NCI-H446 treated with DMSO at 0.1 percent for 48 hours (cell line): ENCODE measurements around the gene TCP11.

Experiments used
- DNase-seq: peaks from one replicate; lab custom pipeline; 2025; lab: John Stamatoyannopoulos, UW

The TCP11 gene

DNA sequence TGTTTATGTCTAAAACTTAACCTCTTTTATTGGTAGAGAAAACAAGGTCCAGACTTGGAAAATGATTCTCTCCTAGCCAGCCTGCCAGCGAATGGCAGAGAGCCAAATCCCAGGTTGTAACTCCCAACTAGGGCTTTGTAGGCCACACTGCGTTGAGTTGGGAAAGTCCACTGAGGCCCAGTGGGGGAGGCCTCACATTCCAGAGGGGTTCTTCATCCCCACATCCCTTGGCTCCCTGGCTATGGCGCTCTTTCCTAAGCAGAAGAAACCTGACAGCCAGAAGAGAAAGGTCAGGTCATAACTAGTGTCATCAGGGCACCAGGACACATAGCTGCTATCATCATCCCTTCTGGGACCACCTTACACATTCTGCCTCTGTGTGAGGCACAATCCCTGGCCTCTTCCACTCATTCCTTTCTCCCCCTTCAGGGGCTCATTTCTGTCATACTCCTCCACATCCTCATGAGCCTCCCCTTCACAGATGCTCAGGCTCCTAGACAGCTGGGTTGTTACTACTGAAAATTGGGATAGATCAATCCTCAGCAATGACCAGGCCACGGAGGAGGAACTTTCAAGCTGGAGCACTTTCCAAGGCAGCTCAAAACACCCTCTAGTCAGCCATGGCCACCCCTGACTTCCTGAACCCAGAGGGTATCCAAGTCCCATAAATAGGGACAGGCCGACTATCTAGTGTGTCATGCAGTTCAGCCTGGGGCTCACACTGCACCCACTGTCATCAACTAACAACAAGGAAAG is 48.6 kb downstream of the TCP11 start:
- DNase-seq = no peak

GRCh38 chr6:35091346-35092083 is 49.6 kb downstream of the TCP11 start:
- DNase-seq = no peak

DNA sequence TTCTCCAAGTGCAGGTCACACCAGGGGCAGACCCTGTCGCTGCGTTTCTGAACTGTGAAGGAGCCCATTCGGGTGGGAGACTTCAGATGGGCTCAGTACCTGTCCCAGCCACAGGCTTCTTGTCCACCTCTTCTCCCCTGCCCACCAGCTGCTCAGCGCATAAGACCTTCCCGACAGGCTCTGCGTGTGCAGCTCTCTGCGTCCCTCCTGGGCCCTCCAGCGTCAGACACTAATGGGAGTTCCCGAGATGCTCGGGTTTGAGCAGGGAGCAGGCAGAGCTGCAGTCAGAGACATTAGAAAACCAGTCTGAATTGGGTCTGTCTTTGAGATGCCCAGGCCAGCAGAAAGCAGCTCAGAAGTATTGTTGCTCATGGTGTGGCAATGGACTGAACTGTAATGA is 50.4 kb downstream of the TCP11 start:
- no peak for DNase-seq

DNA sequence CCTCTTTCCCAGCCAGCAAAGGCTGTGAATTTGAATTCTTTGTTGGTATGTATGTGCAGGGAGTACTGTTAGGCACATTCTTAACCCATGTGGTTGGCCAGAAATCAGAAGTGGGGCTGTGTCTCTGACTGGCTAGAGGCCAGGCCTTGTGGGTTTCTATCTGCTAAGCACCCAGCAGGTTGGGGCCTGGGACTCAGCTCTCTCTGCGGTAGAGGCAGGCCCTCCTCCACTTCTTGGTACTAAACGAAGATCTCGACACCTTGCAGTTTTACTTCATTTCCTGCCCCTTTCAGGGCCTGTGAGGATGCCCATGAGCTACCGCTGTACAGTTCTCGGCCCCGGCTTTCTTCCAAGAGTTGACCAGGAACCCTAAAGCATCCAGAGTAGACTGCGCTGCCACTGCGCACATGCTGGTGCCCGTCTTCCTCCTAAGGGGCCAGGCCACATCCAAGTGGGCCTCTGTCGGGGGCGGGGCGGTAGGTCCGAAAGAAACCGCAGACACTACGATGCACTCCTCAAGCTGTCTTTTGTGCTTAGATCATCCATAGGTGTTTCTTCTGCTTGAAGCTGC is 51.1 kb downstream of the TCP11 start:
- DNase-seq = no peak

- DNase-seq = no peak
Measured at GRCh38 chr6:35089216-35089934, 51.8 kb downstream of the TCP11 start.

GRCh38 chr6:35088281-35089215 is 52.6 kb downstream of the TCP11 start:
- DNase-seq = no peak

- no peak for DNase-seq
Measured at GRCh38 chr6:35087361-35088280, 53.5 kb downstream of the TCP11 start.

DNA sequence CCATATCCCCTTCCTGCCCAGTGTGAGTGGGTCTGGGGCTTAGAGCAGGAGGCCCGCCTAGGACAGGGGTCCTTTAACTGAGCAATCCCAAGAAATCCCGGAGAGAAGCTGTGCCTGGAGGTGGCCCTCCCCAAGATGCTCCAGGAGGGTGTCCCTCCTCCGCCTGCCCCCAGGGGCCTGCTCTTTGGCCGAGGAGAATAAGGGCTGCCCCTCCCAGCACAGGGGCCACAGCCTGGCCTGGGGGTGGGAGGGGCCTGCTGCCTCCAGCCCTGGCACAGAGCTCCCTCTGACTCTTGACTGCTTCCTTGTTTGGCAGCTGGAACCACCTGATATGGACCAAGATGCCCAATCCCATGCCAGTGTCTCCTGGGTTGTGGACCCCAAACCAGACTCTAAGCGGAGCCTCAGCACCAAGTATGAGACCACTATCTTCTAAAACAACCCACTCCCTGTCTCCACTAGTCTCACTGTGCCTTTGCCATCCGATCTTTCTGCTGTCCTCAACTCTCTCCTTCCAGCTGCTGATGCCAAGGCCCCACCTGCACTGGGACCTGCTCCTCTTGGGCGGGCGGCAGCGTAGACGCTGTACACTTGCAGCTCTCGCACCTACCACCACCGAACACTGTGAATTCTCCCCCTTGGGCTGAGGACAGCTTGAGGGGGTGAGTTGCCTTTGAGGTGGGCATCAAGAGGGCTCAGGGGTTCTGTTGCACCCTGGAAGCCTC is 54.3 kb downstream of the TCP11 start:
- DNase-seq = no peak

- DNase-seq = no peak
Measured at GRCh38 chr6:35086282-35086632, 54.9 kb downstream of the TCP11 start.

GRCh38 chr6:35085359-35086281 is 55.5 kb downstream of the TCP11 start:
- no peak for DNase-seq

DNA sequence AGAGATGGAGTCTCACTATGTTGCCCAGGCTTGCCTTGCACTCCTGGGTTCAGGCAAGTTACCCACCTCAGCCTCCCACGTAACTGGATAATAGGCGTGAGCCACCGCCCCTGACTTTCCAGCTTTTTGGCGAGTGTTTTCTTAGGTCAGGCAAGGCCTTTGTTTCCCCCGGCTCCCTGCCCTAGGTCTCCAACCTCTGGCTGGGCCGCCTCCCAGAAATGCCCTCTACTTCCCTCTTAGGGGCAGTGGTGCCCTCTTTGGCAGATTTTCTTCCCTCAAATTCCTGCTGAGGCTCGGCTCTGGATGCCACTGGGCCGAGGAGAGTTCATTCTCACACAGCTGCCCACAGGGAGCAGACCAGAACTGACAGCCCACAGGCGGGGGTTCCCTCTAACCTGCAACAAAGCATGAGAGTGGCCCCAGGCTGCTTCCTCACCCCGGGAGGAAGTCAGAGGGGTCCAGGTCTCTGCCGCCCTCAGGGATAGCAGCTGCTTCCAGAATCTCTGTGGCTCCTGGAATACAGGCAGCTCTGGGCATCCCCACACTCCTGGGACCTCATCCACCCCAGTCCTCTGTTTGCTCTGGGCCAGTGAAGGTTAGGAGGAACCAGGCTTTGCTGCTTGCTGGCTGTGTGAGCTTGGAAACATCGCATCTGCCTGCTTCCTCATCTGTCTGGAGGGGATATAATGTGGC is 56.5 kb downstream of the TCP11 start:
- DNase-seq = no peak

- no peak for DNase-seq
Measured at GRCh38 chr6:35084041-35084491, 57.1 kb downstream of the TCP11 start.

GRCh38 chr6:35083507-35083906 is 57.6 kb downstream of the TCP11 start:
- DNase-seq = no peak

DNA sequence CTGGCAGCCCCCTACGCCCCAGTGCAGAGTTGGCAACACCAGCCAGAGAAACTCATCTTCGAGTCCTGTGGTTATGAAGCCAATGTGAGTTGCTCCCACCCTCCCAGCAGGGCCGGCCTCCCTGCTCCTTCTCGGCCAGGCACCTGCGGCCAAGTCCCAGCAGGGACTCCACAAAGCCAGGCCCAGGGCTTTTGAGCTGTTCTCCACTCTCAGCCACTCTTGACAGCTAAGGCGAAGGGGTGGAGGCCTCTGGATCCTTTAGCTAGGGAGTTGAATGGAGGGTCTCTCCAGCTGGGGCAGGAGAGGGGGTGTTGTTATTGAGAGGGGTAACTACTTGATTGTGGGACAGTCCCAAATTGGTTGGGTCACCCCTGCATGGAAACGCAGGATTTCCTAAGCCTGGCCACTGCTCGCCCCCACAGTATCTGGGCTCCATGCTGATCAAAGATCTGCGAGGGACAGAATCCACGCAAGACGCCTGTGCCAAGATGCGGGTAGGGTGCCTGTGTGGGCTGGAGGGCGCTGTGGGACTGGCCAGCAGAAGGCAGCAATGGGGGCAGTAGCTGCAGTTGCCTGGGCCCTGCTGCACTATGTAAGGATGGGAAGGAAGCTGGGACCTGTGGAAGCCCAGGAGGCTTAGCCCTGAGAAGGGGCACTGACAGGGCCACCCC is 58.3 kb downstream of the TCP11 start:
- DNase-seq = no peak

DNA sequence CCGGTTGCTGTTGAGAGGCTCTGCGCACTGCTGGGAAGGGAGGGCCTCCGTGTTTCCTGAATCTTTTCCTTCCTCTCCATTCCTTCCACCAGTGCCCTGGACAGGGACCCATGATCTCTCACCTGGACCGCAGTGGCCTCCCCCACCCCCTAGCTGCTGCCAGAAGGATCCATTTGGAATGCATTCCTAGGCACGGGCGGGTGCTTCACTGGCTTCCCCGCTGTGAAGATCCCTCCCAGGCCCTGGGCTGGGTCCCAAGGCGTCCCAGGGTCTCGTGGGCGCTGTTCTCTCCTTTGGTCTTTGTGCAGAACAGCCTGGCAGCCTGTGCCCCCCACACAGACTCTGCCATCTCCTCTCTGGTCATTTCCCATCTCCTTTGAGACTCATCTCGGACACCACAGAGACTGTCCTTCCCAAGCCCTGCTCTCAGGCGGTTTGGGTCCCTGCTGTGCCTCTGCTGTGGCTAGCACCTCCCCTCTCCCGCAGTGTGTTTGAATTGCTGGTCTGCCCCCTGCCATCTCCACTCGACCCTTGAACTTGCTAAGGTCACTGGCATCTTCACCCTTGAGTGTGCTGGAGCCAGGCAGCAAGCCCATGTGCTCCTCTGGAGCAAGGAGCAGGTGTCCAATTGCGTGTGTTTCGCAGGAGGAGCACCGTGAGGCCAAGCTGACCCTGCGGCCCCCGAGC is 59.0 kb downstream of the TCP11 start:
- DNase-seq = no peak

DNA sequence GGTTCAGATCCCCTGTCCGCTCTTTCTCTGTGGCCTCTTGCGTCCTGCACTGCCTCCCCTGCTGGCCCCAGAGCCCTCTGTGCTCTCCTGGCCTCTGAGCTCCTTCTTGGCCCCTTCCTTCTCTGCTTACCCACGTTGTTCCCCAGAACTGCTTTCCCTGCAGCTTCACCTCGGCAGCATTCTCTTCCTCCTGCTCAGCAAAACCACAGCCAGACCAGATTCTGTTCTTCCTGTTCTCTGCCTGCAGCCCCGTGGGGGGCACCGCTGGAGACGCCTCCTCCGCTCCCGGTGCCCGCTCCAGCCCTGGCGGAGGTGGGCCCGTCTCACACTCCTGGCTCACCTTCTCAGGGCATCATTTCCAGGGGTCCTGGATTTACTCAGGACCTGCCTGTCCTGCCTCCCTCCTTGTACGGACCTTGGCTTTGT is 59.7 kb downstream of the TCP11 start:
- DNase-seq = no peak
